NCI-H526 treated with DMSO at 0.1 percent for 48 hours (cell line): ENCODE data around the gene KRT75.
"Not testable (repeated sequence)": the region's sequence is repeated elsewhere in the genome, so short reads cannot be mapped to it uniquely, and the experiment has no call there.

Source experiments
- DNase-seq: peaks from one replicate; lab custom pipeline; 2025; lab: John Stamatoyannopoulos, UW

The KRT75 gene

DNA sequence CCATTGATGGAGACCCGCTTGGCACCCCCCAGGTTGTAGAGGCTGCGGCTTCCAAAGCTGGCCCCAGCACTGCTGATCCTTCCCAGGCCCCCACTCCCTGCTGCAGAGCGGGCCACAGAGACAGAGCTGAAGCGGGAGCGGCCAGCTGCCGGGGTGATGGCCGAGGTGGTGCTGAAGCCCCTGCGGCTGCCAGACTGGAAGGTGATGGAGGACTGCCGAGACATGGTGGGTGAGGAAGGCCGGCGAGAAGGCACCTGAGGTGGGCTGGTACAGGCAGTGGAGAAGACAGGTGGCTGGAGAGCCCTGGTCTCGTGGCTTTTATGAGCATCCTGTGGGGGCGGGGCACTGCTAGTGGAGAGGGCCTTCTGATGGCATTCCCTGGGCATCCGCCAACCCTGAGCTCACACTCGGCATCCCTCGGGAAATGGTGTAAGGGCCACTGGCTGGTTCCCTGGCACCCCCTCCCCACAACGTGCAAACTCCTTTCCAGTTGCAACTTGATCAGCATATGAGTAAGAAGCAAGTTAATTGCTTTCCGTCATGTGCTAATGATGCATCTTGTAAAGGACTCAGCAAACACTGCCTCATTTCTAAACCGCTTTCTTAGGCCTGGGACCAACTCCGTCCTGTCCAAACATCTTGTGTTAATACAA lies at the start of gene KRT75:
Gene KRT75, minus strand, starts transcription at position 291 of the 653 bp plus-strand sequence. Its CDS starts 67 bp downstream, at position 224.
- DNase-seq, result no peak

GRCh38 chr12:52480073-52480472 lies 45.9 kb upstream of the KRT75 start:
- DNase-seq, result no peak

DNA sequence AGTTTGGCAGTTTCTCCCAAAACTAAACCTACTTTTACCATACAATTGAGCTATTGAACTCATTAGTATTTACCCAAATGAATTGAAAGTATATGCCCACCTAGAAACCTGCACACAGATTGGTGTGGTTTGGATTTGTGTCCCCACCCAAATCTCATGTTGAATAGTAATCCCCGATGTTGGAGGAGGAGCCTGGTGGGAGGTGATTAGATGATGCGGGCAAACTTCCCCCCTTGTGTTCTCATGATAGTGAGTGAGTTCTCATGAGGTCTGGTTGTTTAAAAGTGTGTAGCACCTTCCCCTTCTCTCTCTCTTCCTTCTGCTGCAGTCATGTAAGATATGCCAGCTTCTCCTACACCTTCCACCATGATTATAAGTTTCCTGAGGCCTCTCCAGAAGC lies 43.5 kb upstream of the KRT75 start:
- DNase-seq, result no peak

DNA sequence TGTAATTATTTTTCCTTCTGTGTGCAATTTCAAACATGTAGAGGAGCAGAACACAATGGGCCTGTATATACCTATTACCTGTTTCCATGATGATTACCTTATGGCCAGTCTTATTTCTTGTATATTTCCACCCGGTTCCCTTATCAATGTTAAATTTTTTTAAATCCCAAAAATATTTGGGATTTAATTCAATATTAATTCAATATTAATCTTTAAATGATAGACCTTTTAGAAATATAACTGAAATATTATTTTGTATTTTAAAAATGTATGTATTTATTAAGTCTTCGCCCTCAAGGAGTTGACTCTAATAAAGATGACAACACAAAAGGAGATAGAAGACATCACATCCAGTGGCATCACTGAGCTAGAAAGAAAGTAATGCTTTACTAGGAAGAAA lies 40.0 kb upstream of the KRT75 start:
- DNase-seq, result no peak

DNA sequence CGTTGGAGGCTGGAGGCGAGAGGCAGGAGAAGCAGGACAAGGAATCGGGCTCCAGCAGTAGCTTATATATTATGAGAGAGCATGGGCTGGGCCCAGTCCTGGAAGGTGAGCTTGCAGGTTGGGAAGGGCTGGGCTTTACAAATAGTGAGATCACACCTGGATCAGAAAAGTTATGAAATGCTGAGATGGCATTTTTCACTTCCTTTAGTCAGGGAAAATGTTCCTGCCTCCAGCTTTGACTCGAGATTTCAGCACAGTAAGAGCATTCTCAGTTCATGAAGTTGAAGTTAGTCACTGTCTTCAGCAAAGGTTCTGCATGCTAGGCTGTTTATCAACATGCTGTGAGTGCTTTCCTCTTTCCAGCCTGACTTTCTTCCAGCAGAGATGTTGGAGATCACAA lies 39.6 kb upstream of the KRT75 start, which contains the start of gene KRT6C:
Gene KRT6C, minus strand, starts transcription at position 38 of the 400 bp plus-strand sequence. CDS start 68 bp downstream, outside the sequence.
- DNase-seq, result no peak

DNA sequence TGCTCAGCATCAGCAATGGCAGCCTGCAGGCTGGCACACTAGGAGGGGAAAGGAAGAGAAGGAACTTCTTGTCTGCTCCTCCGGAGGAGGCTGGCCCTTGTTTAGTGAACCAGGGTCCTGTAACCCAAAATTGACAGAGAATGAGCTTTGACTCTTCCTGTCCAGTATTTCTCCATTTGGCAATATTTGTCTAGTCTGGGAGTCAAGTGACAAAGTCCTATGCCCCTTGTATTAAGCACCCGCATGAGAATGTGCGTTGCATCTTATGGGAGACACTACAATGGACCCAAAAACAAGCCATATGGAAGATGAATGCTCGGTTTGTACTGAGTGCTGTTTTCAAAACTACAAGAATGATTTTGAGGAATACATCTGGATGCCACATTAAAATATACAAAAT lies 35.7 kb upstream of the KRT75 start:
- DNase-seq, result no peak

DNA sequence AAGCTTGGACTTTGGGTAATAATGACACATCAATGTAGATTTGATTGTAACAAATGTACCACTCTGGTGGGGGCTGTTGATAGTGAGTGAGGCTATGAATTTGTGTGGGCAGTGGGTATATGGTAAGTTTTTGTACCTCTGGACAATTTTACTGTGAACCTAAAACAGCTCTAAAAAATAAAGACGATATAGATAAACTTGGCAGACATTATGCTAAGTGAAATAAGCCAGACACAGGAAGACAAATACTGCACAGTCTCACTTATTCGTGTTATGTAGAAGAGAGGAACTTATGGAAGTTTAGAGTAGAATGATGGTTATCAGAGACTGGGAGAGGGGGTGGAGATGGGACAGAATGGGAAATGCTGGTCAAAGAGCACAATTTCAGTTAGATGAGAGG lies 30.7 kb upstream of the KRT75 start:
- DNase-seq, result no peak

DNA sequence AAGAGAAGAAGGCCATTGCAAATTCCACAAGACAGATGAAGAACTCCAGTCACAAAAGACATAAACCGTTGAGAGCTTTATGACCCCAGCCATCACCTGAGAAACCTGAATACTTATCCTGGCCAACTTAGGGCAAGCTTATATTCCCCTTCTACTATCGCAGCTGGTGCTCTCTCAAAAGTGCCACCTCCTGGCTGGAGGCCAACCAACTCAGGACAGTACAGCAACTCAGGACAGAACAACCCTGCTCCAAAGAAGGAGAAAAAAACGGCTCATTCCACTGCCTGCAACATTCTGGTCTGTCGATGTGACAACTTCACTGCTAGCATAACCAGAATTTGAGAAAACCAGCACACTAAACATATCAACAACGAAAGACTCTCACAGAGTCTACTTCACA lies 27.5 kb upstream of the KRT75 start:
- no peak for DNase-seq

DNA sequence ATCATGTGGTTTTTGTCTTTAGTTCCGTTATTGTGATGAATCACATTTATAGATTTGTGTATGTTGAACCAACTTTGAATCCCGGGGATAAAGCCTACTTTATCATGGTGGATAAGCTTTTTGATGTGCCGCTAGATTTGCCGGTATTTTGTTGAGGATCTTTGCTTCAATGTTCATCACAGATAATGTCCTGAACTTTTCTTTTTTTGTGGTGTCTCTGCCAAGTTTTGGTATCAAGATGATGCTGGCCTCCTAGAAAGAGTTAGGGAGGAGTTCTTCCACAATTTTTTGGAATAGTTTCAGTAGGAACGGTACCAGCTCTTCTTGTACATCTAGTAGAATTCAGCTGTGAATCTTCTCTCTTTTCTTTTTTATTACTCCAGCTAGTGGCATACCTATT lies 24.7 kb upstream of the KRT75 start:
- DNase-seq, result no peak

DNA sequence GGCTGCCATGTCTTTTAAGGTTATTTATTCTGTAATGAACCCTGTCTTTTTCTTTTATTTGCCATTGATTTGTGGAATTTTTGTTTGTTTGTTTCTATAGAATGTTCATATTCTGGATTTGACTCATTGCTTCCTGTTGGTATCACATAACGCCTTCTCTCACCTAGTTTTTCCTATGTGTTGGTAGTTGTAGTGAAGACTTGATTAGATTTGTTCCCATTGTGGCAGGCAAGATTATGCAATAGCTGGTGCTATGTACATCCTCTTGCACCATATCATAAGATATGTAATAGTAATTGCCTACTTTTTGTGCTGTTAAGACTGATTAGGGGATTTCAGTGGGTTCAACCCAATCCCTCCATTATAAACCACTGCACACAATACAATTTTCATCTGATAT lies 21.6 kb upstream of the KRT75 start:
- DNase-seq, result no peak

- DNase-seq, result no peak
These were observed 20.4 kb upstream of the KRT75 start for GRCh38 chr12:52454411-52455201.

GRCh38 chr12:52452101-52452500 lies 17.9 kb upstream of the KRT75 start, which contains the start of gene KRT6B:
TSS of gene KRT6B (minus strand) at chr12:52452146. CDS start at chr12:52452078, 68 bp downstream.
- DNase-seq, result no peak

DNA sequence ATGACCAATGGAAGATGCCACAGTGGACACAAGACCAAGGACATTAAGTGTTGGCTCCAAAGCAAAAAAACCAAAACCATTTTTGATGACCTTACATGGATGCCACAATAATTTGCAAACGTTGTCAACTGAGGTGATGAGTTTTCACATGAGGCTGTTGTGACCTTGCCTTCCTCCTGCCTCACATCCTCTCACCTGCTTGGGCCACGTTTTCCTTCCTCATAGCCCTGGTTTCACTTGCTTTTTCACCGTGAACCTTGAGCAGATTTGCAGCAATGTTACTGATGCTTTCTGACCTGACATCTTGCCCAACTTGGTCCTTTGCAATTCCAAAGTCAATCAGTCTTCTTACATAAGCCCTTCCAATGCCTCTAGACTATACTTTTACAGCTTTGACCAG lies 14.1 kb upstream of the KRT75 start:
- DNase-seq, result no peak

DNA sequence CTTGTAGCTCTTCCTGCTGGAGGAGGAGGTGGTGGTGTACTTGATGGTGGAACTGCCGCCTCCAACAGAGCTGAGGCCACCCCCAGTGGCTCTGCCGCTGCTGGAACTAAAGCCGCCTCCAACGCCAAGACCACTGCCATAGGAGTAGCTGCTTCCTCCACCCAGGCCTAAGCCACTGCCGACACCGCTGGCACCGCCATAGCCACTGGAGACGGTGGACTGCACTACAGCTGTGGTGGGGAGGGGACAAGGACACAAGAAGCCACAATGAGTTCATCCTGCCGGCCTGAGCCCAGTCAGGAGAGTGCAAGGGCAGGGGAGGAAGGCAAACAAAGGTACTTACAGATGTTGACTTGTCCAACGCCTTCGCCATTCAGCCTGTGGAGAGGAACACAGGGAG lies 13.0 kb upstream of the KRT75 start:
- DNase-seq, result not testable (repeated sequence)

- no peak for DNase-seq
These were observed 12.3 kb upstream of the KRT75 start for GRCh38 chr12:52446367-52447045.

- DNase-seq, result no peak
These were observed 11.7 kb upstream of the KRT75 start for GRCh38 chr12:52445876-52446275.

- no peak for DNase-seq
These were observed 10.8 kb upstream of the KRT75 start for GRCh38 chr12:52444647-52445595.

GRCh38 chr12:52443966-52444365 lies 9.8 kb upstream of the KRT75 start:
- DNase-seq, result no peak

DNA sequence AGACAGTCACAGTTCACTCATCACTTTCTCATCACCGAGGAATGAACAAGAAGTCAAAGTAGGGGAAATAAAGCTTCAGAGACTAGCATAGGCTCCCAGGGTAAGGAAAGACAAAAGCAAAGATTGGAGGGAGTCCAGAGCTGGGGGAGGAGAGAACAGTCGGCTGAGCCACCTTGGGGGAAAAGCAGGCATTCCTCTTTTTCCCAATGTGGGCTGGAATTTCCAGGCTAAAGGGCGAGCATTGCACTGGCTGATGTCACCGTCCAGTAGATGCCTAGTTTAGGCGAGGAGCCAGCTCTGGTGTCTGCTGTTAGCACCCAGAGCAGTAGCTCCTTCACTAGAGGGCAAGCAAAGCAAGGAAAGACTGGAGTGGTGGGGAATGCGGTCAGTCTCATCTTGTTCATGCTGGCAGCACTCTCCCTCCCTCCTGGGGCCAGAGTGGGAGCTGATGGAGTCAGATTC lies 8.5 kb upstream of the KRT75 start:
- DNase-seq, result no peak

- DNase-seq, result no peak
These were observed 7.2 kb upstream of the KRT75 start for GRCh38 chr12:52441320-52441911.

GRCh38 chr12:52440821-52441319 lies 6.7 kb upstream of the KRT75 start:
- no peak for DNase-seq
